ENCODE measurements around the gene CGREF1. TPM values are rescaled to one million over a fixed set of nuclear protein-coding genes. Genes with fewer than 3 reads are reported as not detected.

The CGREF1 gene
- total RNA-seq, 1 experiment from 2014 or later = 0.37 TPM

DNA sequence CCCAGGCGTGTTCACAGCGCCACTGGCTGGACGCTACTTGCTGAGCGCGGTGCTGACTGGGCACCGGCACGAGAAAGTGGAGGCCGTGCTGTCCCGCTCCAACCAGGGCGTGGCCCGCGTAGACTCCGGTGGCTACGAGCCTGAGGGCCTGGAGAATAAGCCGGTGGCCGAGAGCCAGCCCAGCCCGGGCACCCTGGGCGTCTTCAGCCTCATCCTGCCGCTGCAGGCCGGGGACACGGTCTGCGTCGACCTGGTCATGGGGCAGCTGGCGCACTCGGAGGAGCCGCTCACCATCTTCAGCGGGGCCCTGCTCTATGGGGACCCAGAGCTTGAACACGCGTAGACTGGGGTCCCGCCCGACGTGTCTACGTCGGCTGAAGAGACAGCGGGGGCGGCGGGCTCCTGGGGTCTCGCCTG is 33.2 kb downstream of the CGREF1 start:
- BruUV-seq (replicated peaks) = no TSS peak
- Histone ChIP-seq H3K4me3 (peak overlapping the region; percentile 94), H3K79me2 (ENCODE audit: low read depth) (no peaks in the 10 kb centered on the region), H3K9me3 (ENCODE audit: insufficient read depth, low read depth) (no peaks in the 10 kb centered on the region), H2AFZ (peak overlapping the region; percentile 100), H3K4me2 (peak overlapping the region; percentile 87), H4K20me1 (ENCODE audit: insufficient read depth) (no peaks in the 10 kb centered on the region), H3K4me1 (replicated peaks; ENCODE audit: insufficient read depth) (peaks cover 25% of the 10 kb centered on the region), H3K36me3 (ENCODE audit: low read depth) (no peaks in the 10 kb centered on the region), H3F3A (ENCODE audit: insufficient read depth, low read depth) (peaks cover 9% of the 10 kb centered on the region; the same call in 1 of the 2 replicates), H3K27me3 (ENCODE audit: insufficient read depth, low read depth) (no peaks in the 10 kb centered on the region), H3K9me2 (ENCODE audit: insufficient read depth) (no peaks in the 10 kb centered on the region), H3K27ac (no peak overlapping the region)
- DNase-seq = peak; percentile 39 to 63
- intact Hi-C loops (cut with micrococcal nuclease; ENCODE audit: unreplicated experiment) = loop anchor here (1.0 to 2.0 kb wide), 4 partner anchors 34 to 239 kb away; partner anchors contain the start of gene AGBL5
- no peak for TF ChIP-seq EZH2 (IDR thresholded peaks at IDR 0.05; ENCODE audit: low read depth)
- TF ChIP-seq, protein P1, sequence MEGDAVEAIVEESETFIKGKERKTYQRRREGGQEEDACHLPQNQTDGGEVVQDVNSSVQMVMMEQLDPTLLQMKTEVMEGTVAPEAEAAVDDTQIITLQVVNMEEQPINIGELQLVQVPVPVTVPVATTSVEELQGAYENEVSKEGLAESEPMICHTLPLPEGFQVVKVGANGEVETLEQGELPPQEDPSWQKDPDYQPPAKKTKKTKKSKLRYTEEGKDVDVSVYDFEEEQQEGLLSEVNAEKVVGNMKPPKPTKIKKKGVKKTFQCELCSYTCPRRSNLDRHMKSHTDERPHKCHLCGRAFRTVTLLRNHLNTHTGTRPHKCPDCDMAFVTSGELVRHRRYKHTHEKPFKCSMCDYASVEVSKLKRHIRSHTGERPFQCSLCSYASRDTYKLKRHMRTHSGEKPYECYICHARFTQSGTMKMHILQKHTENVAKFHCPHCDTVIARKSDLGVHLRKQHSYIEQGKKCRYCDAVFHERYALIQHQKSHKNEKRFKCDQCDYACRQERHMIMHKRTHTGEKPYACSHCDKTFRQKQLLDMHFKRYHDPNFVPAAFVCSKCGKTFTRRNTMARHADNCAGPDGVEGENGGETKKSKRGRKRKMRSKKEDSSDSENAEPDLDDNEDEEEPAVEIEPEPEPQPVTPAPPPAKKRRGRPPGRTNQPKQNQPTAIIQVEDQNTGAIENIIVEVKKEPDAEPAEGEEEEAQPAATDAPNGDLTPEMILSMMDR (conservative IDR thresholded peaks at IDR 0.05) = no peak
- POLR2A ChIA-PET (ENCODE audit: unreplicated experiment) = no interaction called here
- CTCF ChIA-PET = interaction anchor here (0.6 to 1.5 kb wide), 3 partner anchors 68 to 1112 kb away, joined by 3 to 6 read pairs (median 4); no protein-coding TSS in a partner anchor

DNA sequence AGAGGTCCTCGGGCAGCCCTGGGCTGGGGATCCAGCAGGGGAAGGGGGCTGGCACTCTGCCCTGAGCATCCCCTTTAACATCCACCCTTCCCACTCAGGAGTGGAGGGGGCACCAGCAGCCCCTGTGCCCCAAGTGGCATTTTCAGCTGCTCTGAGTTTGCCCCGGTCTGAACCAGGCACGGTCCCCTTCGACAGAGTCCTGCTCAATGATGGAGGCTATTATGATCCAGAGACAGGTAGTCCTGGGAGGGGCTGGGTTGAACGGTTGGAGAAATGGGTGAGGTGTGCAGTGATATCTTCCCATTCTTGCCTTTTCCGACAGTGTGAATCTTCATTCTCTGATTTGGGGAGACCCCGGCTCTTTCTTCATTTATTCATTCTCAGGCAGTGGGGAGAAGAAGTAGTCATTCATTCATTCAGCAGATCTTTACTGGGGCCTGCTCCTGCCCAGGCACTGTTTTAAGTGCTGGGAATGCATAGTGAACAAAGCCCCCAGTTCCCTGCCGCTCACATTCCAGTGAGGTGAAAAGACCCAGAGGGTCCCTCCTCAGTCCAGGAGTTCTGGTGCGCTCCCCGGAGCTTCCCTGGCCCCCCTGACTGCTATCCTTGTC is 33.8 kb downstream of the CGREF1 start:
- Histone ChIP-seq H3K9me2 (ENCODE audit: insufficient read depth) (no peaks in the 10 kb centered on the region), H2AFZ (peak overlapping the region; percentile 100), H3F3A (ENCODE audit: insufficient read depth, low read depth) (peaks cover 9% of the 10 kb centered on the region; the same call in 1 of the 2 replicates), H3K27ac (no peak overlapping the region), H3K9me3 (ENCODE audit: insufficient read depth, low read depth) (no peaks in the 10 kb centered on the region), H3K4me1 (replicated peaks; ENCODE audit: insufficient read depth) (peaks cover 25% of the 10 kb centered on the region), H3K36me3 (ENCODE audit: low read depth) (no peaks in the 10 kb centered on the region), H3K27me3 (ENCODE audit: insufficient read depth, low read depth) (no peaks in the 10 kb centered on the region), H3K79me2 (ENCODE audit: low read depth) (no peaks in the 10 kb centered on the region), H4K20me1 (ENCODE audit: insufficient read depth) (no peaks in the 10 kb centered on the region), H3K4me3 (peak overlapping the region; percentile 94), H3K4me2 (peak overlapping the region; percentile 87)
- intact Hi-C loops (cut with micrococcal nuclease; ENCODE audit: unreplicated experiment) = loop anchor here (2.0 kb wide), 2 partner anchors 64 to 238 kb away; no protein-coding TSS in a partner anchor
- no peak for DNase-seq
- BruUV-seq (replicated peaks) = no TSS peak
- TF ChIP-seq, protein P1 (conservative IDR thresholded peaks at IDR 0.05) = peak; percentile 31; the same call in 1 of the 2 replicates
- no peak for TF ChIP-seq EZH2 (IDR thresholded peaks at IDR 0.05; ENCODE audit: low read depth)
- CTCF ChIA-PET = interaction anchor here (0.6 to 1.5 kb wide), 3 partner anchors 68 to 1112 kb away, joined by 3 to 6 read pairs (median 4); no protein-coding TSS in a partner anchor
- POLR2A ChIA-PET (ENCODE audit: unreplicated experiment) = no interaction called here

DNA sequence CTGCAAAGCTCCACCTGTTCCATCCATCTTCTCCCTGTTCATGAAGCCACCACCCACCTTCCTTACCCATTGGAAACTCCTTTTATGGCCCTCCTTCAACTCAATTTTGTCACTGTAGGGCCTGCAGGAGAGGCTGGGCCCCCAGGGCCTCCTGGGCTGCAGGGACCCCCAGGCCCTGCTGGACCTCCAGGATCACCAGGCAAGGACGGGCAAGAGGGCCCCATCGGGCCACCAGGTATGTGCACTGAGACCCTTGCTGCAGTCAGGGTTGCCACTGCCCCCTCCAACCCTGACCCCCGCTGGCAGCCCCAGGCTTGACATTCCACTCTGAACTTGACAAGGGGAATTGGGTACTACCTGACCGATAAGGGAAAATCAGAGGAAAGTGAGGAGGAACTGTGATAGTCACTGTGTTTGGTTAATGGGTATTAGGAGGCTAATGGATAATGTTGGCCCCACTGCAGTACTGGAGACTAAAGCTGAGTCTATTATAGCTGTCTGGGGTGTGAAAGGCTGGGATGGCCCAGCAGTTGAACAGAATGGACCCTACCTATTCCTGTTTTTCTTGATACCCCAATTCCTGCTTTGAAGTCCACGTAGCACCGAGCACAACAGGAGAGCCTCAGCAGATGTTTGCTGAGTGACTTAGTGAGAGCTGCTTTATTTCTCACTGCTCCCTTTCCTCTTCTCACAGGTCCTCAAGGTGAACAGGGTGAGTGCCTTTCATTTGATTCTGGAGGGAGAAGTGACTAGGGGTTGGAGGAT is 34.4 kb downstream of the CGREF1 start:
- H3F3A ChIP-seq (ENCODE audit: insufficient read depth, low read depth) = peaks cover 9% of the 10 kb centered on the region; the same call in 1 of the 2 replicates
- no peak overlapping the region for H3K4me2 ChIP-seq
- no peaks in the 10 kb centered on the region for H3K9me3 ChIP-seq (ENCODE audit: insufficient read depth, low read depth)
- H3K27me3 ChIP-seq (ENCODE audit: insufficient read depth, low read depth) = no peaks in the 10 kb centered on the region
- intact Hi-C loops (cut with micrococcal nuclease; ENCODE audit: unreplicated experiment) = loop anchor here (2.0 kb wide), 2 partner anchors 64 to 238 kb away; no protein-coding TSS in a partner anchor
- H4K20me1 ChIP-seq (ENCODE audit: insufficient read depth) = no peaks in the 10 kb centered on the region
- no peak overlapping the region for H2AFZ ChIP-seq
- POLR2A ChIA-PET (ENCODE audit: unreplicated experiment) = interaction anchor here (0.7 kb wide), 1 partner anchor 122 kb away, joined by 5 read pairs; no protein-coding TSS in a partner anchor
- CTCF ChIA-PET = interaction anchor here (1.5 kb wide), 1 partner anchor 123 kb away, joined by 4 read pairs; no protein-coding TSS in a partner anchor
- no peaks in the 10 kb centered on the region for H3K9me2 ChIP-seq (ENCODE audit: insufficient read depth)
- no TSS peak for BruUV-seq (replicated peaks)
- peaks cover 25% of the 10 kb centered on the region for H3K4me1 ChIP-seq (replicated peaks; ENCODE audit: insufficient read depth)
- H3K36me3 ChIP-seq (ENCODE audit: low read depth) = no peaks in the 10 kb centered on the region
- H3K4me3 ChIP-seq = no peak overlapping the region
- no peaks in the 10 kb centered on the region for H3K79me2 ChIP-seq (ENCODE audit: low read depth)
- H3K27ac ChIP-seq = no peak overlapping the region
- TF ChIP-seq EZH2 (IDR thresholded peaks at IDR 0.05; ENCODE audit: low read depth) = no peak
- TF ChIP-seq, protein P1 (conservative IDR thresholded peaks at IDR 0.05) = no peak
- no peak for DNase-seq

All from PC-9 (cell line).